RWPE2 (cell line): ENCODE data around the gene DENND11.

ENCODE experiments used
- ATAC-seq: fragments of 200-7000 bp; cut with Tn5 transposase; 3 replicates; pipeline ENCODE4 v1.9.1; 2021; ENCODE audit warnings: low read depth
- DNase-seq: peaks from one replicate; pipeline ENCODE4 v3.0.0-alpha.2; 2020; ENCODE audit warnings: low spot score
- H3K27ac ChIP-seq: fragments of 450-650 bp; 2 replicates; pipeline ENCODE4 v1.5.1; 2017; ENCODE audit warnings: mild to moderate bottlenecking; ENCODE audit not compliant: poor library complexity, severe bottlenecking
- H3K27me3 ChIP-seq: fragments of 250-450 bp; sonication (Bioruptor Pico); 2 replicates; pipeline ENCODE4 v1.5.1; 2021; ENCODE audit warnings: mild to moderate bottlenecking, moderate library complexity; ENCODE audit not compliant: insufficient read depth, poor library complexity, severe bottlenecking
- H3K36me3 ChIP-seq: fragments of 250-450 bp; sonication (Bioruptor Pico); 2 replicates; pipeline ENCODE4 v1.5.1; 2020; ENCODE audit warnings: low read depth, mild to moderate bottlenecking, moderate library complexity
- H3K4me1 ChIP-seq: fragments of 250-450 bp; sonication (Bioruptor Pico); 2 replicates; pipeline ENCODE4 v1.5.1; 2021; ENCODE audit warnings: mild to moderate bottlenecking, moderate library complexity; ENCODE audit not compliant: insufficient read depth, poor library complexity, severe bottlenecking
- H3K4me3 ChIP-seq: fragments of 250-450 bp; sonication (Bioruptor Pico); 2 replicates; pipeline ENCODE4 v1.5.1; 2021; ENCODE audit warnings: mild to moderate bottlenecking, moderate library complexity; ENCODE audit not compliant: severe bottlenecking
- H3K9me3 ChIP-seq: fragments of 250-450 bp; sonication (Bioruptor Pico); 2 replicates; pipeline ENCODE4 v1.5.1; 2021; ENCODE audit warnings: mild to moderate bottlenecking, moderate library complexity; ENCODE audit not compliant: severe bottlenecking
- CTCF ChIP-seq: fragments of 450-650 bp; IDR thresholded peaks from one replicate; pipeline ENCODE4 v1.5.1; 2017; ENCODE audit warnings: mild to moderate bottlenecking, moderate library complexity; ENCODE audit not compliant: poor library complexity, severe bottlenecking

DENND11 gene

GRCh38 chr7:141709318-141709717 lies 7.4 kb upstream of the DENND11 start:
- Histone ChIP-seq H3K36me3 (no peaks in the 10 kb centered on the region), H3K4me3 (no peak overlapping the region), H3K27me3 (no peaks in the 10 kb centered on the region), H3K4me1 (no peaks in the 10 kb centered on the region), H3K9me3 (no peaks in the 10 kb centered on the region), H3K27ac (no peak overlapping the region)
- no peak for DNase-seq
- ATAC-seq: no peak
- TF ChIP-seq CTCF: no peak

- Histone ChIP-seq H3K4me1 (no peaks in the 10 kb centered on the region), H3K9me3 (no peaks in the 10 kb centered on the region), H3K27ac (no peak within 1 kb of the TSS), H3K4me3 (no peak within 1 kb of the TSS), H3K27me3 (no peaks in the 10 kb centered on the region), H3K36me3 (no peaks in the 10 kb centered on the region)
- ATAC-seq (no peak), DNase-seq (no peak)
- no peak for TF ChIP-seq CTCF
Measured at GRCh38 chr7:141708351-141708750, 6.4 kb upstream of the DENND11 start, which contains the start of gene WEE2. WEE2 (plus strand) TSS chr7:141708353; CDS start chr7:141708759, 406 bp downstream.

GRCh38 chr7:141706239-141707064 lies 4.5 kb upstream of the DENND11 start:
- Histone ChIP-seq H3K27me3 (no peaks in the 10 kb centered on the region), H3K27ac (no peak overlapping the region), H3K9me3 (no peaks in the 10 kb centered on the region), H3K4me3 (no peak overlapping the region), H3K4me1 (no peaks in the 10 kb centered on the region), H3K36me3 (no peaks in the 10 kb centered on the region)
- no peak for TF ChIP-seq CTCF
- ATAC-seq: no peak
- DNase-seq: no peak

GRCh38 chr7:141704741-141705140 lies 2.8 kb upstream of the DENND11 start:
- TF ChIP-seq CTCF: no peak
- ATAC-seq: no peak
- H3K4me3 ChIP-seq: no peak overlapping the region
- no peak overlapping the region for H3K27ac ChIP-seq
- H3K4me1 ChIP-seq: peaks cover 2% of the 10 kb centered on the region
- H3K9me3 ChIP-seq: no peaks in the 10 kb centered on the region
- DNase-seq: no peak
- no peaks in the 10 kb centered on the region for H3K36me3 ChIP-seq
- no peaks in the 10 kb centered on the region for H3K27me3 ChIP-seq

- DNase-seq (no peak), ATAC-seq (no peak)
- Histone ChIP-seq H3K4me3 (no peak overlapping the region), H3K36me3 (no peaks in the 10 kb centered on the region), H3K27ac (no peak overlapping the region), H3K9me3 (no peaks in the 10 kb centered on the region), H3K4me1 (peaks cover 2% of the 10 kb centered on the region), H3K27me3 (no peaks in the 10 kb centered on the region)
- no peak for TF ChIP-seq CTCF
Measured at GRCh38 chr7:141704112-141704511, 2.1 kb upstream of the DENND11 start.
